Measurements from ENCODE around the gene VDAC1.

The VDAC1 gene

GRCh38 chr5:133926489-133927299 is 78.1 kb downstream of the VDAC1 start:
- DNase-seq (ENCODE audit: low read depth), result no peak

- no peak for DNase-seq (ENCODE audit: low read depth)
Measured at GRCh38 chr5:133925866-133926488, 78.8 kb downstream of the VDAC1 start.

GRCh38 chr5:133925269-133925668 is 79.5 kb downstream of the VDAC1 start:
- no peak for DNase-seq (ENCODE audit: low read depth)

- DNase-seq (ENCODE audit: low read depth), result no peak
Measured at GRCh38 chr5:133924221-133924920, 80.4 kb downstream of the VDAC1 start.

- DNase-seq (ENCODE audit: low read depth), result no peak
Measured at GRCh38 chr5:133921979-133922378, 82.8 kb downstream of the VDAC1 start.
